GM18861 (cell line): ENCODE measurements around the gene HMCN2.
"Not testable (repeated sequence)": the region's sequence is repeated elsewhere in the genome, so short reads cannot be mapped to it uniquely, and the experiment has no call there.

Experiments used
- ATAC-seq: cut with Tn5 transposase; IDR thresholded peaks from one replicate; pipeline ENCODE4 v1.9.1; 2021; ENCODE audit not compliant: unreplicated experiment

The HMCN2 gene

GRCh38 chr9:130327070-130327780 lies 61.7 kb downstream of the HMCN2 start:
- no peak for ATAC-seq

DNA sequence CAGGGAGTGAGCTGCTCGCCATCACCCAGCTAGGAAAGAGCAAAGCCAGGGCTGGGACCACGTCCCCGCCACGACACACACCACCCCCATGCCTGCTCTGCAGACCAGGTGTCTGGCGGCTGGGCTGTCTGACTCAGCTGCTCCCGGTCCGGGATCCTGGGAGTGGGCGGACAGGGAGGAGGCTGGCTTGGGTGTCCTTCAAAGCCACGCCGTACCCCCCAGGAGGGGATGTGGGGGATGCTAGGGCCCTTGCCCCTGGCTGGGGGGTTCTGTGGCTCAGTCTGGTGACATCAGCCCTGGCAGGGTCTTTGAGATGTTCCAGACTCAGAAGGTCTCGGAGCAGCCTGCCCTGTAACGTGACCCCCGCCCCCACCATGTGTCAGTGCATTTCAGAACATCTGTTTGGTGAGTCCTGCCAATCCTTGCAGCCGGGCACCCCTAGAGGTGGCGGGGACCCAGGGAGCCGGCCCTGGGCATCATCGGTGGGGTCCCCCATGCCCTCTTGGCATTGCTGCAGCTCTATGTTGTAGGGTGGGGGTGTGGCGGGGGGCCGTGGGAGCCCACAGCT lies 62.3 kb downstream of the HMCN2 start:
- ATAC-seq, result no peak

- no peak for ATAC-seq
Measured at GRCh38 chr9:130328349-130328801, 62.8 kb downstream of the HMCN2 start.

DNA sequence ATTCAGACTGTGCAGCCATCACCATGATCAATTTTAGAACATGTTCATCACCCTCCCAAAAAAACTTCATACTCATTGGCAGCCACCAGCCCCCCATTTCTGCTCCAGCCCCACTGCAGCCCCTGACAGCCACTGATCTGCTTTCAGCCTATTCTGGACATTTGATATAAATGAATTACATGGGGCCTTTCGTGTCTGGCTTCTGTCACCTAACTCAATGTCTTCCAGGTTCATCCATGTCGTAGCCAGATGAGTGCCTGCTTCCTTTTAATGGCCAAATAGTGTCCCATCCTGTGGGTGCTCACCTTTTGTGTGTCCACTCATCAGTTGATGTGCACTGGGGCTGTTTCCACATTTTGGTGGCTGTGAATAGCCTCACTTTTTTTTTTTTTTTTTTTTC lies 63.5 kb downstream of the HMCN2 start:
- no peak for ATAC-seq

GRCh38 chr9:130330202-130330862 lies 64.8 kb downstream of the HMCN2 start:
- no peak for ATAC-seq

GRCh38 chr9:130331061-130331460 lies 65.5 kb downstream of the HMCN2 start:
- ATAC-seq, result no peak

DNA sequence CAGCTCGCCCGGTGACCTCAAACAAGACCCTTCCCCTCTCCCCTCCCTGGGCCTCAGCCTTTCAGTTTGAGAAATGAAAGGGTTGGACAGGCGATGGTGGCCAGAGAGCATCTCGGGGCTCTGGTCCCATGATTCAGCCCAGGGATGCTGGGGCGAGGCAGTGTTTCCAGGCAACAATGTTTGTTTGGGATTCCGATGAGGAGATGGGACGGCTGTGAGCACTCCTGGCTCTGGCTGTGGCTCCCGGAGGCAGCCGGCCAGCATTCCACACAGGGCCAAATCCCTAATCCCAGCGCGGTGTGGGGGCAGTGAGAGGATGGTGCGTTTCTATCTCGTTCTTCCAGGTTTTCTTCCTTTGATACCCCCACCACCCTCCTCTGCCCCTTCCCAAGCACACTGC lies 66.0 kb downstream of the HMCN2 start:
- no peak for ATAC-seq

DNA sequence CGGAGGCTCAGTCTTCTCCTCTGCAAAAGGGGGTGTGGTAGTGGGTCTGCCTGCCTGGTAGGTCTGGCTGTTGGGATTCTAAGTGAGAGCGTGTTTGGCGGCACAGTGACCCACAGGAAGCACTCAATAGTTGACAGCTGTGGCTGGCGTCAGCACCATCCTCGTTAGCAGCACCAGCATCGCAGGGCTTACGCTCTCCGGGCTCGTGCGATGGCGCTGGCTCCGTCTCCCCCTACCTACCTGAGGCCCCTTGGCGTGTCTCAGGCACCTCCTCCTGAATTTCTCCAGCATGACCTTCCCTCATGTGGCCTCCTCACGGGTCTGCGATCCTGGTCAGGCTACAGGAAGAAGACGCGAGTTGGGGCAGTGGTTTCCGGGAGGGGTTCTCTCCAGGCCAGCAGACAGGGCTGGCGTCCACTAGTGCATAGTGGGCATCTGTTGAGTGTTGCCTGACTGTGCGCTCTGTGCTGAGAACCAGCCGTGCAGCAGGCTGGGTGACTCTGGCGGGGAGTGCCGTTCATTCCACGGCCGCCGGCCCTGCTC lies 66.9 kb downstream of the HMCN2 start:
- ATAC-seq, result no peak

- no peak for ATAC-seq
Measured at GRCh38 chr9:130333041-130333711, 67.6 kb downstream of the HMCN2 start.

DNA sequence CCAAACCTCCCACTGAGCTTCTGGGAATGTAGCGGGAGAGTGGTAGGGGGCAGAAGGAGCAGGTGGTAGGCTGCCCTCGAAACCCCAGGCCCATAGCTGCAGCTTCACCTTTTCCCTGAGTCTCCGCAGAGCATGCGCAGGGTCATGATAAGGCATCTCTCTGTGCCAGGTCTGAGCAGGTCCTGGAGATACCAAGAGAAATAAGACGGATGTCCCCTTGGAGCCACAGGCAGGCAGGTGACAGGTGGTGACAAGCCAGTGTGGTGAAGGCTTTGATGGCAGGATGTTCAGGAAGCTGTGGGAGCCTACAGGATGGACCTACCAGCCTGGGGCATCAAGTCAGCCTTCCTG lies 68.1 kb downstream of the HMCN2 start:
- ATAC-seq, result no peak

GRCh38 chr9:130334915-130335314 lies 69.4 kb downstream of the HMCN2 start:
- no peak for ATAC-seq

- no peak for ATAC-seq
Measured at GRCh38 chr9:130336027-130336610, 70.6 kb downstream of the HMCN2 start.

GRCh38 chr9:130336885-130337284 lies 71.3 kb downstream of the HMCN2 start:
- ATAC-seq, result no peak

DNA sequence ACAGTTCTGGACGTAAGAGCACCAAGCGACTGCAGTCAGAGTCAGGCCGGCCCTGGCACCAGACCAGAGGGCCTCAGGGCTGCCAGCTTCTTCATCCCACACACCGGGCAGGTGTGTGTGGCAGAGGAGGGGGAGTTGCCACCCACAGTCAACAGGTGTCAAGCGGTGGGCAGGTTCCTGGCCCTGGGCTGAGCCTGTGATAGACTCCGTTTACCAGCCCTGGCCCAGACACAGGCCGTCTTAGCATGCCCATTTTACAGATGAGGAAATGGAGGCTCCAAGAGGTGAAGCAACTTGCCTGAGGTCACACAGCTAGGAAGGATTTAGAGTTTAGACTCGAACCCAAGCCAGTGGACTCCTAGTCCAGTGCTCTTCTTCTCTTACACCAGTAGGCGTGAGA lies 71.8 kb downstream of the HMCN2 start:
- no peak for ATAC-seq

GRCh38 chr9:130337784-130338380 lies 72.3 kb downstream of the HMCN2 start:
- no peak for ATAC-seq

- ATAC-seq, result not testable (repeated sequence)
Measured at GRCh38 chr9:130338891-130339290, 73.3 kb downstream of the HMCN2 start.

GRCh38 chr9:130339306-130339705 lies 73.7 kb downstream of the HMCN2 start:
- ATAC-seq, result no peak

DNA sequence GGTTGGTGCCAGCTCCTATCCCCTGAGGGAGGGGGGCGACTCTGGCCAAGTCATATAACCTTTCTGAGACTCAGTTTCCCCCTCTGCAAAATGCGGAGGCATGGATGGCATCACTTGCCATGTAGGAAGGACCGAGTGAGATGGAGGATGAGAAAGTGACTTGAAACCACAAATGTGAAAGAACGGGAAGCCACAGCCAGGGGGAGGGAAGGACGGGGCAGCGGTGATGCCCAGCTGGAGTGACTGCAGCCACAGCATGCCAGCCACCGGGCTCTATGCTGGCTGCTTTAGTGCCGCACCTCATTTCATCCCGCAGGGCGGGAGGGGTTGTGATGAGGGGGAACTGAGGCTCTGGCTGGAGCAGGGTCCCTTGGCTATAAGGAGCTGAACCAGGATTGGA lies 74.5 kb downstream of the HMCN2 start:
- ATAC-seq, result no peak

- ATAC-seq, result not testable (repeated sequence)
Measured at GRCh38 chr9:130340557-130340956, 75.0 kb downstream of the HMCN2 start.

GRCh38 chr9:130341128-130341527 lies 75.6 kb downstream of the HMCN2 start:
- ATAC-seq, result no peak
